EL (cell line): Measurements from ENCODE around the gene MUC5AC.
"Not testable (repeated sequence)": the region's sequence is repeated elsewhere in the genome, so short reads cannot be mapped to it uniquely, and the experiment has no call there.

Source experiments
- DNase-seq: peaks from one replicate; pipeline ENCODE4 v3.0.0-alpha.2; 2016

The MUC5AC gene

GRCh38 chr11:1150769-1151365 is 6.9 kb upstream of the MUC5AC start:
- DNase-seq, result peak; percentile 24

DNA sequence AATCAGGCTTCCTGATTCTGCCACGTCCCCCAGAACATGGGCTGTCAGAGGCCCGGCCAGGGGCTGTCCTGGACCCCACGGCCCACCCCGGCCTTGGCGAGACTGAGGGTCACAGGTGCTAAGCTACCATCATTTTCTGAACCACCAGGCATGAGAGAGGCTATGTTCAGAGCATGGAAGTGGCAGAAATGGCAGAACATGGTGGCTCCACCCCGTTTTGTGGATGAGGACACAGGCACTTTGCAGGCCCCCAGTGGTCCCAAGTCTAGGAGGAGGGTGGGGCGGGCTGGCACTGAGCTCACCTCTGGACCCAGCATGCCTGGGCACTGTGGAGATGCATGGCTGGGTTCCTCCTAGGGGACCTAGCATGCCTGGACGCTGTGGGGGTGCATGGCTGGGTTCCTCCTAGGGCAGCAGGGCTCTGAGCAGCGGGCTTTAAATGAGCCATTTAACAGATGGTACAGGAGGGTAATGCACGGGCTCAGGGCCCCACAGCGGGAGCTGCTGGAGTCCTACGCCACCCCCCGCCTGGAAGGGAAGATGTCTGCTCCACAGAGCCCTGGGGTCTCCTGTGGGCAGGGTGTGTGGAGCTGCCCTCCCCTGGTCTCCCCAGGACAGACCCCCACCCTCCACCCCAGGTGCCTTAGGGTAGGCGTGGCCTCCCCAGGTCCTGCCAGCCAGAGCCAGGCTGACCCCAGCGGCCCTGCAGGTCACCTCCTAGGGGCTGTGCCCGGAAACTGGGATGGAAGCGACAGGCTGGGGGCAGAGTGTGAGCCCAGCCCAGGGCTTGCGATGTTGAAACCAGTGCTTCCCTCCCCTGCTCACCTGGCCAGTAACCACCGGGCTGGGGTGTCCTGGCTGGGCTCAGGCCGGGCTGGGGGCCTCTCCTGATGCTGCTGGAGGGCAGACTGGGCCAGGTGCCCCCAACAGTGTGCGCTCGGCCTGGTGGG is 6.1 kb upstream of the MUC5AC start:
- DNase-seq, result no peak

GRCh38 chr11:1152316-1153104 is 5.2 kb upstream of the MUC5AC start:
- DNase-seq, result peak; percentile 84

- DNase-seq, result peak; percentile 22
Observed at GRCh38 chr11:1153105-1153950, 4.4 kb upstream of the MUC5AC start.

DNA sequence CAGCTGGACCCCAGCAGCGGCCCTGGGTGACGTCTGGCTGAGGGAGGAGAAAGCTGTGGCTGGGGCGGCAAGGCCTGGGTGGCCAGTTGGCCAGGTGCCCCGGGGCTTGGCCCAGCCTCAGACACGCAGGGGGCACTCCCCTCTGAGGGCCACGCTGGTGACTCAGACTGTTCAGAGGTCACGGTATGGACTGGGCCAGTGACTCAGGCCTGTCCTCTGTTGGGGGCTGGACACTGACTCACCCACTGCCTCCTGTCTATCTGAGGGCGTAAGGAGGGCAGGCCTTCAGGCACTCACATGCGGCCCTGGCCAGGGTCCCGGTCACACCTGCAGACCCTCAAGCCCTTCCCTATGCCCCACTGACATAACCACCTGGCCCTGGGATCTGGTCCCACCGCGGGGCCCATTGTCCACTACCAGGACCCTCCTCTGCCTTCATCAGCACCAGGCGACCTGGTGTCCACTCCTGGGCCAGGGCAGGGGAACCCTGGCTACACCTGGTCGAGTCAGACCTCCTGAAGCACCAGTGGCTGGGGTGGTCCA is 3.7 kb upstream of the MUC5AC start:
- peak; percentile 99 for DNase-seq

DNA sequence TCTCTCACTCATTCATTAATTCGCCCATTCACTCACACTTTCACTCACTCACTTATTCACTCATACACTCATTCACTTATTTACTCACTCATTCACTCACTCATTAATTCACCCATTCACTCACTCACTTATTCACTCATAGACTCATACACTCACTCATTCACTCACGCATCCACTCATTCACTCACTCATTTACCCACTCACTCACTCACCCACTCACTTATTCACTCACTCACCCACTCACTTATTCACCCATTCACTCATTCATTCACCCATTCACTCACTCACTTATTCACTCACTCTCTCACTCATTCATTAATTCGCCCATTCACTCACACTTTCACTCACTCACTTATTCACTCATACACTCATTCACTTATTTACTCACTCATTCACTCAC is 3.1 kb upstream of the MUC5AC start:
- not testable (repeated sequence) for DNase-seq

DNA sequence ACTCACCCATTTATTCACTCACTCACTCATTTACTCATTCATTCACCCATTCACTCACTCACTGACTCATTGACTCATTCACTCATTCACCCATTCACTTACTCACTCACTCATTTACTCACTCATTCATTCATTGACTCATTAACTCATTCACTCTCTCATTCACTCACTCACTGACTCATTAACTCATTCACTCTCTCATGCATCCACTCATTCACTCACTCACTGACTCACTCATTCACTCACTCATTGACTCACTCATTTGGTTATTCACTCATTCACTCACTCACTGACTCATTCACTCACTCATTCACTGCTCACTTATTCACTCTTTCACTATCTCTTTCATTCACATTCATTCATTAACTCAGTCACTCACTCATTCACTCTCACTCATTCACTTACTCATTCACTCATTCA is 2.5 kb upstream of the MUC5AC start:
- no peak for DNase-seq

GRCh38 chr11:1156506-1157340 is 1.0 kb upstream of the MUC5AC start:
- DNase-seq, result no peak

DNA sequence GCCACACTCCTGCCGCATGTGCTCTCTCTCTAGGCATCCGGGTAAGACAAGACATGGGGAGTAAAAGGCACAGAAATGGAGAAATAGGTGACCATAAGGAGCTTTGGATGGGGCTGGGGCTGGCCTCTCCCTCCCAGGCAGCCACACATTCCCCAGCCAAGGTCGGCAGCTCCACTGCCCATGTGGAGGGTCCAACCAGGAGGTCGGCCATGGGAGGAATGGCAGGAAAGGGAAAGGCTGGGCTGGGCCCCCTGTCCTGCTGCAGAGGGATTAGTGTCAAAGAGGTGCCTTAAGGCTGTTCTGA is 460 bp upstream of the MUC5AC start:
- DNase-seq, result no peak

DNA sequence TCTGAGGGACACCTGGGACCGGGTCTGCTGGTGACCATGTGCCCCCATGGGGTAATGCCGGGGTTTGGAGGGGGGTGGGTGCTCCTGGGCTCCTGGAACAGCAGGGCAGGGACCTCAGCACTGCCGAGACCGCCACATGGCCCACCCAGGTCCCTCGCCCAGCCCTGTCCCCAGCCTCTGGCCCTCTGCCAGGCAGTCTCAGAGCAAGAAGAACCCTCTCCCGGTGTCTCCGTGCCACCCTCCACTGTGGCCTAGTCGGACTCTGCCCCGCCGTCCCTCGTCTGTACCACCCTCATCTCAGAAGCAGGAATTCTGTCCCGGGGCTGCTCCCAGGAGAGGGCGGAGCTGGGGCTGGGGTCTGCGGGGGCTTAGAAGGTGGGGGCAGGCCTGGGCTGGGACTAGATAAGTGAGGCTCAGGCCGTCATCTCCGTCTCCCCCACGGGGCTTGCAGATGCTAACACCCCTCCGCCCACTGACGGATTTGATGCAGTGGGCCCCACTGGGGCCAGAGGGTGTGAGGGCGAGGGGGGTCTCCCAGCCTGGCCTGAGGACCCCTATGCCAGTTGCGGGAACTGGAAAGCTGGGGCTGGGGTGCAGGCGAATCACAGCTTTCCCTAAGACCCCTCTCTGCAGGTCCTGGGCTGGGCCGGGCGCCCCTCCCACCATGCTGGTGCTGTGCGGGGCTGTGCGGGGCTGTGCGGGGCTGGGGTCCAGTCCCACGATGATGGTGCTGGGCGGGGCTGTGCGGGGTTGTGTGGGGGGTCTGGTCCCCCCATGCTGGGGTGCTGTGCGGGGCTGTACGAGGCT is 1.1 kb downstream of the MUC5AC start:
- no peak for DNase-seq

GRCh38 chr11:1159488-1160220 is 1.9 kb downstream of the MUC5AC start:
- not testable (repeated sequence) for DNase-seq

DNA sequence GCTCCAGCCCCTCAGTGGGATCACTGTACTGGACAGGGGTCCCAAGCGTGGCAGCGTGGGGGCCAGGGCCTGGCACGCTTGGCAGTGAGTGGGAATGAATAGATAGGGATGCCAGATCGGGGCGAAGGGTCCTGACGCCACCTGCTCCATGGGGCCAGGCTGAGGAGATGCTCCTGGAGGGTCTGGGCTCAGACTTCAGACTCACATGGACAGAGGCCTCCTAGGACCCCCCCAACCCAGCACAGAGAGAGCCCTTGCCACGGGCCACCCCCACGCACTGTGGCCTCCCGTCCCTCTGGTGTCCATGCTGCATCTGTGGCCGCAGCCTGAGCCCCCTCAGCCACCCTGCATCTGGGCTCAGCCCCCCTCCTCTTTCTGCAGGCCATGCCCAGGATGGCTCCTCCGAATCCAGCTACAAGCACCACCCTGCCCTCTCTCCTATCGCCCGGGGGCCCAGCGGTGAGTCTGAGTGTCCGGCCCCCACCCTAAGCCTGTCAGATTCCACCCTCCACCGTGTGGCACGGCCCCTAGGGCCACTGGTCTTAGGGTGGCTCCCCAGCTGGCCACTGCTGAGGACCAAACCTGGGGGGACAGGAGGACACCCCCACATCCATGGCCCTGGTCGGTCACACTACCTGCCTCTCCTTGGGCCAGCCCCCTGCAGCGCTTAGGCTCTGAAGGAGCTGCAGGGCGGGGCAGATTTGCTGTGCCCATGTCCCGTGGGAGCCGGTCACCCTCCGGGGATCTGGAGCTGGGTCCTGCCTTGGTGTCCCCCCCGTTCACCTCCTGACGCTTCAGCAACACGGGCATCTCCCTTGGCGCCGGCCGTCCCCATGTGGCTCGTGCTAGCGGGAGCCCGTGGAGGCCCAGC is 2.7 kb downstream of the MUC5AC start:
- no peak for DNase-seq

DNA sequence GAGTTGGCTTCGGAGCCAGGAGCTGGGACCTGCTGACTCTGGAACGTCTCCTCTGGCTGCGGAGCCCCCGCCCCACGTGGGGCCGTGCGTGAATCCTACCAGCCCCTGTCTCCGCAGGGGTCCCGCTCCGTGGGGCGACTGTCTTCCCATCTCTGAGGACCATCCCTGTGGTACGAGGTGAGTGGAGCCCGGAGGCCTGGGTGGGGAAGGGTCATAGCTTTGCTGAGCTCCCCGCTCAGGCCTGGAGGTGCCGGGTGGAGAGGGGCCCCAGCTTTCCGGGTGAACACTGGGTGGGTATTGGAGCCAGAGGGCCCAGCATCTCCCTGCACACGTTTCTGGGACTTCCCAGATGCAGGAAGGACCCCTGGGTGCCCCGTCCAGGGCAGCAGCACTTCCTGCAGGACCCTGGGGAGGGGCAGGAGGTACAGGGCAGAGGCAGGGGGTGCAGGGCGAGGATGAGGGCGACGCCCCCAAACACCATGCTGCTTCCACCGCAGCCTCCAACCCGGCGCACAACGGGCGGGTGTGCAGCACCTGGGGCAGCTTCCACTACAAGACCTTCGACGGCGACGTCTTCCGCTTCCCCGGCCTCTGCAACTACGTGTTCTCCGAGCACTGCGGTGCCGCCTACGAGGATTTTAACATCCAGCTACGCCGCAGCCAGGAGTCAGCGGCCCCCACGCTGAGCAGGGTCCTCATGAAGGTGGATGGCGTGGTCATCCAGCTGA is 3.8 kb downstream of the MUC5AC start:
- no peak for DNase-seq

GRCh38 chr11:1162138-1162475 is 4.4 kb downstream of the MUC5AC start:
- DNase-seq, result no peak

DNA sequence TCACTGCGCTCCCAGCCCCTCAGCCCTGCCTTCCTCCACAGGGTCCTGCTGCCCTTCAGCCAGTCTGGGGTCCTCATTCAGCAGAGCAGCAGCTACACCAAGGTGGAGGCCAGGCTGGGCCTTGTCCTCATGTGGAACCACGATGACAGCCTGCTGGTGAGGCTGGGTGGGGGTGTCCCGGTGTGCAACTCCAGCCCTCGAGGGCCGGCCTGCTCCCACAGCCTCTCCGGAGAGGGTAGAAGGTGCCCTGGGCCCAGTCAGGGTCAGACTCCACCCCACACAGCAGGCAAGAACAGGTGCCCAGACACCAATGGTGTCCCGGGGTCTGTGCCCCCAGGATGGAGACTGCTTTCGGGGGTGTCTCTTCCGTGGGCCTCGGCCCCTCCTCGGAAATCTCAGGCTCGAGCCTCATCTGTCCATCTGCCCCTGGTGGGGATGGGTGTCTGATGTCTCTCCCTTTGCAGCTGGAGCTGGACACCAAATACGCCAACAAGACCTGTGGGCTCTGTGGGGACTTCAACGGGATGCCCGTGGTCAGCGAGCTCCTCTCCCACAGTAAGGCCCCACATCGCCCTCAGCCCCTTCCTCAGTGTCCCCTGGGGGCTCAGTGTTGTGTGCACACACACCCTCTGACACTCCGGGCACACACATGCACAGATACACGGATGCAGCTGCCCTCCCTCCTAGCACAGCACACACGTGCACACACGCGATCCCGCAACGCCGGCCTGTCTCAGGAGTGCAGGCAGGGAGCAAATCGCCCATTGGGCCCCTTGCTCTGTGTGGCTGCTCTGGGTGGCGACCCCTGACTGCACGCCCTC is 4.9 kb downstream of the MUC5AC start:
- DNase-seq, result no peak

DNA sequence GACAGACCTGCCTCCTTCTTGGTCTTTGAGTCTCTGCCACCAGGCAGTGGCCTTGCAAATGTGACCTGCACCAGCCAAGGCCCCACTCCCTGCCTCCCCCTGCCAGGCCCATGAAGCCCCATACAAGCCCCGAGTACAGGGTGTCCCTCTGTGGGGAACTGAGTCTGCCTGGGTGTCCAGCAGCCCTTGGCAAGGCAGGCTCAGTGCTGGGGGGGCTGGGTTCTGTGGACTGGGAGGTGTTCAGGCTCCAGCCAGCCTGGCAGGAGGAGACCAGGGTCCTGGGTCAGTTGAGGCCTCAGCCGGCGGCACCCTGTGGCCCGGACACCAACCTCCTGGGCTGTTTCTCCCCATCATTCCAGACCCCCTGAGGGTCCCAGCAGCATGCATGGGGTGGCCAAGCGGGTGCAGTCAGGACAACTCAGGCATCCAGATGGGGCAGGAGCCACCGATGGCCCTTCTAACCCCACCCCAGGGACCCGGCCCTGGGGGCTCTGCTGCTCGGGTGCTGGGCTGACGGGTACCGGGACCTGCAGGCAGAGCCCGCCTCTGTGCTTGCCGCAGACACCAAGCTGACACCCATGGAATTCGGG is 5.7 kb downstream of the MUC5AC start:
- no peak for DNase-seq
